Superior temporal gyrus (tissue), 1 donor: ENCODE measurements around the gene TMEM242.

ENCODE experiments used
- DNase-seq: peaks from one replicate; pipeline ENCODE4 v3.0.0-alpha.2; 2016; ENCODE audit errors: extremely low spot score

Gene TMEM242

DNA sequence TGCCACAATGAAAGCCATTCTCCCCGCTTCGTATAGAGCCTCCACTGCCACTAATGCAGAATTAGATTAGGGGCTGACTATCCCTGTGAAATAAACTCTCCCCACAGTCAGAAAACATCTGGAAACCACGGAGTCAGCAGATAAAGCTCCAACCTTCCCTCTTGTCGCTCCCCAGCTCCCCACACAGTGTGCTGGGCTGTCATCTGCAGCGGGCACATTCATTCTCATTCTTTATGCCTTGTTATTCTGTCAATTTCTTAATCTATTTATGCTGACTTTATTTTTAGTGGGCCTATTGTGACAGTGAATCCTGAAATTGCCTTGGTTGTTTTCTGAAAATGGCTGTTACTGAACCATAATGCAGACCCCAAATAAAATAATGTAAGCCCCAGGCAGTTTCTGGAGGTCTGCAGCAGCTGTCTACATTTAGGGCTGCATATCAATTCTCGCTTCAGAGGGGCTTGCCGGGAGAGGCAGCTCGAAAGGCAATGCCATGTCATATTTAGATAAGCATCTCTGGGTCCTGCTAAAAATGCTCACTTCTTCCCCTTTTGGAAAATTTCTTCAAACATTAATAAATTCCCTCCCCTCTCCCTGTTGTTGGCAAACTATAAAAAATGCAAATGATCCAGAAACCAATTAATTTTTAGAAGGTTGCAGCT is 71.6 kb downstream of the TMEM242 start:
- DNase-seq: no peak

DNA sequence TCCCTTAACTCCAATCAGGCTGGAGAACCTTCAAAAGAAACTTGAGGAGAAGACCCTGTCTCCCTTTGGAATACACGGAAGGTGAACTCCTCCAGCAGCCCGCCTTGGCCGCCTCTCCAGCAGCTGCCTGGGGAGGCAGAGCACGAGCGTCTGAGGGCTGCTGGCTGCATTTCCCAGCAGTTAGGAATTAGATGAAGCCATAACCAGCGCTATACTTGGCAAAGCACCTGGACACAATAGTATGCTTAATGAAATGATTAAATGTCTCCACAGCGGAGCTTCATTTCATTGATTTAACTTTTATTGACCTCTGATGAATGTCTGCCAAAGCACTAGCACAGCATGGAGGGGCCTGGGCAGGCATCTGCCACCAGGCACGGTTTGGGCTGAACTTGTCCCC is 73.5 kb downstream of the TMEM242 start:
- no peak for DNase-seq

- no peak for DNase-seq
Measured at GRCh38 chr6:157248264-157248663, 75.1 kb downstream of the TMEM242 start.

- DNase-seq: no peak
Measured at GRCh38 chr6:157246771-157247484, 76.4 kb downstream of the TMEM242 start.

DNA sequence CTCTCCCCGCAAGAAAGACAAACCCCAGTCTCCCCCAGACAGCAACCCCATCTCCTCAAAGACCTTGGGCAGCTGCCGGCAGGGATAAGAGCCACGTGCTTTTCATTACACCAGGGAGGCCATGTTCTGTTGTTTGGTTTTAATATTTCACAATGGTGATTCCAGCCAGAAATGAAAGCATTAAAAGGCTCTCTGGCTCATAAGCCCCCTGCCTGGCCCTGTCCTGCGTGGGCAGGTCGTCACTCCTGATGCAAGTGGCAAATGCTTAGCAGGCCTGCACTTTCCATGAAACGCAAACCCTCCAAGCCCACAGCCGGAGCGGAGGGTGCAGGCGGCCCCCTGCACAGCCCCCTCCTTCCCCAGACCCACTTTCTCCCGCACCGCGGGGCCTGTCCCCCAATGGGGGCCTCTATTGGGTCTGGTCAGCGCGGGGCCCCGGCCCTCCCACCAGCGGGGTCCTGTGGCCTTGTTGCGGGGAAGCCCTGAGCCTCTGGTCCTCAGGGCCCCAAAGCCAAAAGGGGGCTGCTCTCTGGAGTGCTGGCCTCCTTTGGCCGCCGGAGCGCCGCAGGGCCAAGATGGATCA is 77.2 kb downstream of the TMEM242 start:
- no peak for DNase-seq

- no peak for DNase-seq
Measured at GRCh38 chr6:157245436-157245835, 77.9 kb downstream of the TMEM242 start.

GRCh38 chr6:157244780-157245179 is 78.5 kb downstream of the TMEM242 start:
- no peak for DNase-seq

DNA sequence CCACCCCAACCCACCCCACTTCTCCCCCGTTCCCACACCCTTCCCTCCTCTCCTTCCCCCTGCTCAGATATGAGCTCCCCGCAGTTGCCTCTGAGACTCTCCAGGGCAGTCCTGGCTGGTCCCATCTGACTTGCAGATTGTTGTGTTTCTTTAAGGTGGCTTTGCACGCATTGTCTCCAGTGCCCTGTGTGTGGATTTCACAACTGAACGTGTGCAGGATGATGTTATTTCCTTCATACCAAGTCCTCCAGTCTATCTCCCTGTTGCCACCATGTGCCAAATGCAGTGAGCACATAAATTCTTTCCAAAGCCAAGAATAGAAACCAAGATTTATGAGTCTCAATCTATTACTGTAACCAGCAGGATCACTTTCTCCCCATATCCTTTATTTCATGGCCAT is 79.1 kb downstream of the TMEM242 start:
- DNase-seq: no peak

DNA sequence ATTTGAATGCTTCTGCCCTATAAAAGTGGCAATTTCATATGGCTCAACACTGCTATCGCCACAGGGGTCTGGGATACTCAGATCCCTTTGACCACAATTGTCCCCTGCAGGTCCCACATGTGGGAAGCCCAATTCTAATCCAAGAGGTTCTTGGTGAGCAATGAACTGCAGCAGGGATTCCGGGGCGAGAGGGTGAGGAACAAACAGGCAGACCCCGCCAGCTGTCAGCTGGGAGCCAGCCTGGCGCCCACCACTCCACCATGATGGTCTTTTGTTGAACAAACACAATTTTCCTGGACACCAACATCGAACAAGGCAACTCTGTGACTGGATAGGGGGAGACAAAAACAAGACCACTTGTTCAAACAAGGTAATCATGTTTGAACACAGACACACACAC is 80.5 kb downstream of the TMEM242 start:
- DNase-seq: no peak

DNA sequence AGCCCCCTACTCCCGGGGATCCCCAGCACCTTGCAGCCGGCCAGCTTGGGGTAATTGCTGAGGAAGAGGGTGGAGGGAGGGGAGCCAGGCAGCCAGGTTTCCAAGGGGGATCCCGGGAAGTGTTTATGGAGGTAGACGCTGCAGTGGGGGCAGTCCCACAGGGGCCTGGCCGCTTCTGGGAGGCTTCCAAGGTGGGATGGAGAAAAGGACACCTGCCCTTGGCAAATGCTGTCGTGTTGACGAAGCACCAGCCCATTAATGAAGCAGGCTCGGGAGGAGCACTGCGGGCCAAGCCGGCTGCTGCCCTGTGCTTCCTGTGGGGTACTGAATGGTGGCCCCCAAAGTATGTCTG is 82.4 kb downstream of the TMEM242 start:
- DNase-seq: no peak

- no peak for DNase-seq
Measured at GRCh38 chr6:157240059-157240959, 83.0 kb downstream of the TMEM242 start.

- DNase-seq: no peak
Measured at GRCh38 chr6:157239671-157240058, 83.7 kb downstream of the TMEM242 start.
